Liver (tissue), 3 donors: ENCODE measurements around the gene C6orf58.

Source experiments
- ATF3 ChIP-seq: IDR thresholded peaks from 2 replicates; pipeline ENCODE4 v1.6.1; 2016; ENCODE audit warnings: antibody characterized with exemption
- CTCF ChIP-seq: fragments of 150-350 bp; IDR thresholded peaks from 2 replicates; pipeline ENCODE4 v1.5.1; 2017; ENCODE audit warnings: improper control_type of control experiment, low read depth, low read length; ENCODE audit not compliant: missing input control
- EGR1 ChIP-seq, 2 donors: IDR thresholded peaks; 2 replicates each; pipeline ENCODE4 v1.6.1; 2016 to 2018; ENCODE audit warnings: antibody characterized with exemption in 2 of 2, low read depth in 2 of 2
- FOXA1 ChIP-seq: IDR thresholded peaks from 2 replicates; pipeline ENCODE4 v1.6.1; 2016; ENCODE audit warnings: antibody characterized with exemption
- GABPA ChIP-seq, 2 donors: IDR thresholded peaks in 1 of 2; conservative IDR thresholded peaks in 1 of 2; 2 replicates each; pipeline ENCODE4 v1.6.1; 2016; ENCODE audit warnings: antibody characterized with exemption in 2 of 2, mild to moderate bottlenecking in 1 of 2, moderate library complexity in 1 of 2
- MAX ChIP-seq: IDR thresholded peaks from 2 replicates; pipeline ENCODE4 v1.6.1; 2016; ENCODE audit warnings: antibody characterized with exemption
- RAD21 ChIP-seq, 2 donors: IDR thresholded peaks; 2 replicates each; pipeline ENCODE4 v1.6.1; 2016; ENCODE audit warnings: antibody characterized with exemption in 2 of 2, mild to moderate bottlenecking in 2 of 2
- REST ChIP-seq: IDR thresholded peaks from 2 replicates; pipeline ENCODE4 v1.6.1; 2016; ENCODE audit warnings: antibody characterized with exemption, mild to moderate bottlenecking
- YY1 ChIP-seq: IDR thresholded peaks from 2 replicates; pipeline ENCODE4 v1.6.1; 2016; ENCODE audit warnings: antibody characterized with exemption, mild to moderate bottlenecking
- ZBTB33 ChIP-seq: IDR thresholded peaks from 2 replicates; pipeline ENCODE4 v1.6.1; 2016; ENCODE audit warnings: antibody characterized with exemption
- donor health status: healthy.
- donor health status: healthy.

- TF ChIP-seq MAX: no peak
- no peak for TF ChIP-seq CTCF
- no peak for TF ChIP-seq RAD21 (IDR thresholded peaks at IDR 0.05)
- TF ChIP-seq ATF3: no peak
- TF ChIP-seq YY1: no peak
- no peak for TF ChIP-seq REST
- TF ChIP-seq EGR1 (IDR thresholded peaks at IDR 0.05; ENCODE audit: low read depth in 2 of 2): no peak
- no peak for TF ChIP-seq FOXA1
- TF ChIP-seq GABPA (IDR thresholded peaks at IDR 0.05 in 1 of 2, conservative IDR thresholded peaks at IDR 0.05 in 1 of 2): no peak
- no peak for TF ChIP-seq ZBTB33
These were observed 9.5 kb upstream of the C6orf58 start for GRCh38 chr6:127567476-127567875.
